ENCODE data around the gene MKI67.
A peak's percentile ranks its signal among the peaks of the same experiment; 100 is the strongest.

Gene MKI67

GRCh38 chr10:128048819-128049210 lies 77.4 kb downstream of the MKI67 start:
- no peak for DNase-seq

GRCh38 chr10:128047991-128048818 lies 78.0 kb downstream of the MKI67 start:
- no peak for DNase-seq

- peak; percentile 87 for DNase-seq
Measured at GRCh38 chr10:128047351-128047750, 78.9 kb downstream of the MKI67 start.

- no peak for DNase-seq
Measured at GRCh38 chr10:128046953-128047290, 79.3 kb downstream of the MKI67 start.
